Mesendoderm (in vitro differentiated cells): ENCODE results near the gene SART3.

Experiments used
- DNase-seq: peaks from one replicate; pipeline ENCODE4 v3.0.0; 2013
- H2AK5ac ChIP-seq: 2 replicates; pipeline ENCODE4 v1.6.1; 2013; ENCODE audit warnings: low read length, inconsistent platforms
- H2BK120ac ChIP-seq: 2 replicates; pipeline ENCODE4 v1.6.1; 2013; ENCODE audit warnings: low read depth, mild to moderate bottlenecking, low read length, moderate library complexity, mixed read lengths
- H2BK15ac ChIP-seq: replicated peaks from 2 replicates; pipeline ENCODE4 v1.6.1; 2013; ENCODE audit warnings: low read depth, mild to moderate bottlenecking, moderate library complexity
- H2BK5ac ChIP-seq: 2 replicates; pipeline ENCODE4 v1.6.1; 2013; ENCODE audit warnings: low read length, inconsistent platforms
- H3K18ac ChIP-seq: 2 replicates; pipeline ENCODE4 v1.6.1; 2013; ENCODE audit warnings: mild to moderate bottlenecking, low read length, mixed read lengths
- H3K23ac ChIP-seq: one replicate; pipeline ENCODE4 v1.6.1; 2013; ENCODE audit warnings: low read length
- H3K27ac ChIP-seq: 2 replicates; pipeline ENCODE4 v1.5.1; 2013; ENCODE audit warnings: low read depth, mild to moderate bottlenecking, inconsistent platforms, low read length, moderate library complexity
- H3K27me3 ChIP-seq: 2 replicates; pipeline ENCODE4 v1.6.1; 2013; ENCODE audit warnings: low read length, control low read depth, mild to moderate bottlenecking, inconsistent platforms; ENCODE audit not compliant: insufficient read depth, poor library complexity
- H3K36me3 ChIP-seq: 2 replicates; pipeline ENCODE4 v1.6.1; 2013; ENCODE audit warnings: low read length, inconsistent platforms; ENCODE audit not compliant: control insufficient read depth, insufficient read depth
- H3K4ac ChIP-seq: one replicate; pipeline ENCODE4 v1.6.1; 2013; ENCODE audit warnings: low read depth, mild to moderate bottlenecking, low read length, moderate library complexity
- H3K4me1 ChIP-seq: 2 replicates; pipeline ENCODE4 v1.6.1; 2013; ENCODE audit warnings: low read depth, low read length, inconsistent platforms; ENCODE audit not compliant: control insufficient read depth
- H3K4me2 ChIP-seq: 2 replicates; pipeline ENCODE4 v1.6.1; 2013; ENCODE audit warnings: low read length
- H3K4me3 ChIP-seq: 2 replicates; pipeline ENCODE4 v1.5.1; 2013; ENCODE audit warnings: mild to moderate bottlenecking, low read length
- H3K56ac ChIP-seq: one replicate; pipeline ENCODE4 v1.6.1; 2013; ENCODE audit warnings: low read length
- H3K79me1 ChIP-seq: 2 replicates; pipeline ENCODE4 v1.6.1; 2013; ENCODE audit warnings: low read length, inconsistent platforms
- H3K79me2 ChIP-seq: 2 replicates; pipeline ENCODE4 v1.6.1; 2013; ENCODE audit warnings: mild to moderate bottlenecking, low read length; ENCODE audit not compliant: control insufficient read depth, insufficient read depth
- H3K9ac ChIP-seq: 2 replicates; pipeline ENCODE4 v1.6.1; 2013; ENCODE audit warnings: low read length, inconsistent platforms
- H4K5ac ChIP-seq: one replicate; pipeline ENCODE4 v1.6.1; 2013; ENCODE audit warnings: low read length
- H4K8ac ChIP-seq: one replicate; pipeline ENCODE4 v1.6.1; 2013; ENCODE audit warnings: low read depth, mild to moderate bottlenecking, control low read depth, low read length, moderate library complexity
- WGBS: extraction: QIAGEN DNeasy Blood & Tissue Kit; methylation state at CpG from one replicate; pipeline ENCODE4 v1.1.7; 2013; ENCODE audit warnings: low lambda C conversion rate, missing lambda C conversion rate; ENCODE audit not compliant: insufficient coverage; ENCODE audit errors: extremely low coverage; 5-methylcytosine and 5-hydroxymethylcytosine counted together

The SART3 gene

DNA sequence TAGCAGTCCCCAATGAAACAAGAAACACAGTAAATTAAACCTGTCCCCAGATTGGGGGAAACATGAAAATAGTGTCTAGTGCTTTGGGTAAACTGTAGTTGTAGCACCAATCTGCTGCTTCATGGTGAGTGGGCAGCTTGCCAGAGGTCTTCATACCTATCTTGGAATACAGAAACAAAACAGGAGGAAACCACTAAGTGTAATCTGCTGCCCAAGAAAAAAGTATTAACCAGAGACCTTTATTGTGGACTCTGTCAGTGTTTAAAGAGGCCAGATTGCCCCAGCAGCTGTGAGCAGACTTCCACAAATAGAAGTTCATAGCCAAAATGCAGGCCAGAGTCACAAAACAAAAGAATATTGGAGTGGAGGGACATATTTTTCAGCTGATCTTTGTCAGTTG, 3.8 kb upstream of the SART3 start:
- H3K4me1 ChIP-seq: peaks cover 2% of the 10 kb centered on the region
- H4K8ac ChIP-seq: no peak overlapping the region

DNA sequence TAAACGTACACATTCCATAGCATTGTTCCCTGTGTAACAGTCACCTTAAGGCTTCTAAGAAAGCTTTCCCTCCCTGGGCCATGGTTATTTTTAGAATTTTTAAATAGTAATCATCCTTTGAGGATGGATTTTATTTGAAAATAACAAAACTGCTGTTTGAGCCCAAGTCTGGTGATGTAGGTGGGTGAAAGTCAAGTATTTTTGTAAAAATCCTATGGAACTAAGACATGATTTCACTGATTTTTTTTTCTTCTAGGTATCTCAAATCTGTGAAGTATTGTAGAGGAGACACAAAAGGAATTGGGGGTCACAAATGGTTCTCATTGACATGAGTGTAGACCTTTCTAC, 2.8 kb upstream of the SART3 start:
- no peak overlapping the region for H2BK5ac ChIP-seq
- WGBS: no CpG with 5 or more reads among the region's 1 CpG
- H4K8ac ChIP-seq: no peak overlapping the region
- no peak overlapping the region for H3K9ac ChIP-seq
- no peaks in the 10 kb centered on the region for H3K27me3 ChIP-seq
- no peak overlapping the region for H3K27ac ChIP-seq
- no peak overlapping the region for H3K4me2 ChIP-seq
- H3K4ac ChIP-seq: no peak overlapping the region
- H3K18ac ChIP-seq: no peak overlapping the region
- no peak overlapping the region for H2AK5ac ChIP-seq
- H3K79me2 ChIP-seq: peaks cover 25% of the 10 kb centered on the region
- peaks cover 2% of the 10 kb centered on the region for H3K36me3 ChIP-seq
- H3K56ac ChIP-seq: no peak overlapping the region
- peaks cover 2% of the 10 kb centered on the region for H3K4me1 ChIP-seq
- no peak overlapping the region for H4K5ac ChIP-seq
- H2BK120ac ChIP-seq: no peak overlapping the region
- no peak overlapping the region for H3K4me3 ChIP-seq
- no peak overlapping the region for H3K23ac ChIP-seq
- peaks cover 8% of the 10 kb centered on the region for H3K79me1 ChIP-seq
- no peak for DNase-seq
- no peak overlapping the region for H2BK15ac ChIP-seq

More for the DNA sequence above, 3.8 kb upstream of the SART3 start:
- H3K9ac ChIP-seq: no peak overlapping the region
- no peak overlapping the region for H3K23ac ChIP-seq
- H3K4me3 ChIP-seq: no peak overlapping the region
- no peak overlapping the region for H3K4ac ChIP-seq
- H3K18ac ChIP-seq: no peak overlapping the region
- H3K4me2 ChIP-seq: no peak overlapping the region
- H3K27ac ChIP-seq: no peak overlapping the region
- no peak overlapping the region for H2AK5ac ChIP-seq
- peaks cover 8% of the 10 kb centered on the region for H3K79me1 ChIP-seq
- H3K56ac ChIP-seq: no peak overlapping the region
- H3K27me3 ChIP-seq: no peaks in the 10 kb centered on the region
- H3K36me3 ChIP-seq: peaks cover 2% of the 10 kb centered on the region
- H2BK15ac ChIP-seq: no peak overlapping the region
- DNase-seq: no peak
- H4K5ac ChIP-seq: no peak overlapping the region
- no peak overlapping the region for H2BK120ac ChIP-seq
- H2BK5ac ChIP-seq: no peak overlapping the region
- H3K79me2 ChIP-seq: peaks cover 17% of the 10 kb centered on the region

DNA sequence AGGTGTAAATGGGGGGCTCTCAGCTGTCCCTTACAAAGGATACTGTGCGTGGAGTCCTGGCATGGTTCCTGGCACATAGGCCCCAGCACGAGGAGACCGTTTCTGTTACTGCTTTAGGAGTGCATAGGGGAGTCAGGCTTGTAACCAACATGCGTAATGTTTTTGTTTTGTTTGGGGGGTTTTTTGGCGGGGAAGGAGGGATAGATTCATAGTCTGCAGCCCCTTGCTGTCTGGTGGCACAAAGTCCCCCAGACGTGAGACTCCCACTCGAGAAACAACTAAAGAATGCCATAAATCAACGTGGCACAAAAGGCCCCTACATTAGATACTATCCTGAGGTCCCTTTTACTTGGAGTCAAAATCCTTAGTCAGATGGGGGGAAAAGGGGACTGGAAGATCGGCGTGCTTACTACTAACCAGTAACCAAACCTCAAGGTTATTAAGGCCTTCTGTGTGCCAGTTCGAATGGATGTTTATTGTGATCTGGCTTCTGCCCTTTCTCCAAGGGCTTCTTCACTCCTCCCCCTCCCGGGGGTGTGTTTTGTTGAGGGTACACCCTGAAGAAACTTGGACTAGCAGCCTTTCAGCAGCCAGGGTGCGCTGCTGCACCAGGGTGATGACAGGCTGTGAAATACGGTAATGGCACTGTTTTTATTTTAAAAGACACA, 2.3 kb upstream of the SART3 start:
- no peak overlapping the region for H3K27ac ChIP-seq
- peak overlapping the region; percentile 83 for H3K9ac ChIP-seq
- H3K4ac ChIP-seq: no peak overlapping the region
- H3K56ac ChIP-seq: peak overlapping the region; percentile 93
- H3K23ac ChIP-seq: no peak overlapping the region
- peak; percentile 93 for DNase-seq
- peaks cover 8% of the 10 kb centered on the region for H3K79me1 ChIP-seq
- H3K79me2 ChIP-seq: peaks cover 28% of the 10 kb centered on the region
- H2BK15ac ChIP-seq: no peak overlapping the region
- no CpG with 5 or more reads among the region's 14 CpGs for WGBS
- peaks cover 2% of the 10 kb centered on the region for H3K4me1 ChIP-seq
- H3K18ac ChIP-seq: no peak overlapping the region
- H3K36me3 ChIP-seq: peaks cover 2% of the 10 kb centered on the region
- H3K27me3 ChIP-seq: no peaks in the 10 kb centered on the region
- peak overlapping the region; percentile 35 for H2AK5ac ChIP-seq
- H4K8ac ChIP-seq: no peak overlapping the region
- no peak overlapping the region for H4K5ac ChIP-seq
- no peak overlapping the region for H2BK5ac ChIP-seq
- H2BK120ac ChIP-seq: no peak overlapping the region
- H3K4me3 ChIP-seq: peak overlapping the region; percentile 79
- H3K4me2 ChIP-seq: peak overlapping the region; percentile 86

DNA sequence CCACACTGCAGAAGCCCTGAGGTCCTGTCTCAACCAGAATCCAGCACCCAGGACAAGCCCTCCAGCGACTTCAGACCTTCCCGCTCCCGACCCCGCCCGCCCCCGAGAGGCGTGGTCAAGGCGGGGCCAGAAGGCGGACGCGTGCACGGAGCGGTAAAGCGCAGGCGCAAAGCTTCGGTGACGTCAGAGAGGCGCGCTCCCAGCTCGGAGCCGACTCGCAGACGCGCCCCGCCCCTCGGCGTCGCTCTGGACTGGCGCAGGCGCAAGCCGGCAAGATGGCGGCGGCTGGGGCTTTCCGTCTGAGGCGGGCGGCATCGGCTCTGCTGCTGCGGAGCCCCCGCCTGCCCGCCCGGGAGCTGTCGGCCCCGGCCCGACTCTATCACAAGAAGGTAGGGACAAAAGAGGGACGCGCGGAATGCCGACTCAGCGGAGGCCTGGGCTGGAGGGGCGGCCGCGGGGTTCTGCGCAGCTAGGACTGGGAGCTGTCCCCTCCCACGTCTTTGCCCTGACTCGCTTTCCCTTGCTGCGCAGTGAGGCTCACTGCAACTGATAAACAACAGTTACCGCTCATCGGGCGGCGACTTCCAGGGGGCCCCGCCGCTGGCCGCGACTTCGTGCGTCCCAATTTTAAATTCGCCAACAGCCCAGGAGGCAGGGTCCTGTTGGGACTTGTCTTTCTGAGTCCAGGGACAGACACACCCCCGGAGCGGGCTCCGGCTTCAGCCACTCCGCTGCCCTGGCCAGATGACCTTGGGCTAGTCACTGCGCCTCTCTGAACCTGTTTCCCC, 1.6 kb upstream of the SART3 start, which contains the start of gene ISCU:
ISCU (plus strand) TSS at position 249 of the 788 bp plus-strand sequence; CDS start at position 276, 27 bp downstream.
- H4K8ac ChIP-seq: no peak within 1 kb of the TSS
- H3K4me3 ChIP-seq: peak within 1 kb of the TSS; percentile 79
- H3K4ac ChIP-seq: peak within 1 kb of the TSS; percentile 74
- H3K79me2 ChIP-seq: peaks cover 35% of the 10 kb centered on the region
- H4K5ac ChIP-seq: no peak within 1 kb of the TSS
- H3K23ac ChIP-seq: no peak within 1 kb of the TSS
- peak within 1 kb of the TSS; percentile 62 for H2BK120ac ChIP-seq
- peak within 1 kb of the TSS; percentile 25 for H2BK5ac ChIP-seq
- peak within 1 kb of the TSS; percentile 83 for H3K9ac ChIP-seq
- H3K27ac ChIP-seq: peak within 1 kb of the TSS; percentile 60
- no peak within 1 kb of the TSS for H2BK15ac ChIP-seq
- peak within 1 kb of the TSS; percentile 66 for H2AK5ac ChIP-seq
- H3K18ac ChIP-seq: peak within 1 kb of the TSS; percentile 65
- no peaks in the 10 kb centered on the region for H3K27me3 ChIP-seq
- H3K4me2 ChIP-seq: peak within 1 kb of the TSS; percentile 86
- H3K4me1 ChIP-seq: peaks cover 2% of the 10 kb centered on the region
- H3K36me3 ChIP-seq: peaks cover 3% of the 10 kb centered on the region
- DNase-seq: peak; percentile 99
- peak within 1 kb of the TSS; percentile 93 for H3K56ac ChIP-seq
- H3K79me1 ChIP-seq: peaks cover 8% of the 10 kb centered on the region
- WGBS: no CpG with 5 or more reads among the region's 72 CpGs

GRCh38 chr12:108561852-108562347, 927 bp upstream of the SART3 start:
- H2BK5ac ChIP-seq: peak overlapping the region; percentile 25
- no CpG with 5 or more reads among the region's 20 CpGs for WGBS
- DNase-seq: peak; percentile 62
- peak overlapping the region; percentile 50 for H3K4me2 ChIP-seq
- H2AK5ac ChIP-seq: peak overlapping the region; percentile 66
- peak overlapping the region; percentile 69 for H3K9ac ChIP-seq
- peak overlapping the region; percentile 62 for H2BK120ac ChIP-seq
- no peak overlapping the region for H4K5ac ChIP-seq
- peak overlapping the region; percentile 62 for H3K4me3 ChIP-seq
- H3K36me3 ChIP-seq: peaks cover 4% of the 10 kb centered on the region
- H3K27me3 ChIP-seq: no peaks in the 10 kb centered on the region
- peaks cover 2% of the 10 kb centered on the region for H3K4me1 ChIP-seq
- H2BK15ac ChIP-seq: no peak overlapping the region
- H3K79me2 ChIP-seq: peaks cover 40% of the 10 kb centered on the region
- H3K4ac ChIP-seq: peak overlapping the region; percentile 74
- no peak overlapping the region for H4K8ac ChIP-seq
- peak overlapping the region; percentile 60 for H3K27ac ChIP-seq
- H3K56ac ChIP-seq: peak overlapping the region; percentile 81
- H3K23ac ChIP-seq: no peak overlapping the region
- peak overlapping the region; percentile 61 for H3K18ac ChIP-seq
- H3K79me1 ChIP-seq: peaks cover 8% of the 10 kb centered on the region
